K562 (cell line): ENCODE results near the gene GPR21. TPM values are rescaled to one million over a fixed set of nuclear protein-coding genes. Genes with fewer than 3 reads are reported as not detected.

ENCODE experiments used
- ATAC-seq: fragments of 200-7000 bp; cut with Tn5 transposase; 3 replicates; pipeline ENCODE4 v1.9.1; 2020; ENCODE audit warnings: moderate library complexity
- Bru-seq: library from RNA; stranded (reverse); fragments of 400-500 nt; gene quantifications from one replicate; lab custom pipeline; 2021; lab: Mats Ljungman, UMichigan
- BruChase-seq, 2 experiments: library from RNA; stranded (reverse); fragments of 400-500 nt; gene quantifications; one replicate each; lab custom pipeline; 2021; lab: Mats Ljungman, UMichigan
- BruUV-seq: library from RNA; stranded (reverse); fragments of 400-500 nt; replicated peaks from 2 replicates; lab custom pipeline; 2021; lab: Mats Ljungman, UMichigan
- CTCF ChIA-PET: fragments of 300-600 bp; formaldehyde crosslinking; extraction: SDS; loops from one replicate; lab custom pipeline; 2021; ENCODE audit warnings: low intra/inter-chr PET ratio; lab: Yijun Ruan, JAX
- POLR2A ChIA-PET: fragments of 300-600, 350-650 bp; sonication (Branson Sonifier 250); formaldehyde crosslinking; extraction: SDS; loops from one replicate; lab custom pipeline; 2021; ENCODE audit warnings: antibody characterized with exemption, inconsistent platforms; lab: Yijun Ruan, JAX
- DNase-seq, 4 experiments: peaks; one replicate each; pipeline versions ENCODE4 v3.0.0 to v3.0.0-alpha.2; 2011 to 2018; ENCODE audit warnings: low spot score in 3 of 4, mixed read lengths in 3 of 4; ENCODE audit errors: extremely low read depth in 1 of 4
- FAIRE-seq: peaks from 2 replicates; lab custom pipeline; 2011; peaks lifted over from hg19 to GRCh38; lab: Jason Lieb, UNC
- H2AFZ ChIP-seq: 2 replicates; pipeline ENCODE4 v1.6.0; 2011; ENCODE audit warnings: low read depth, low read length, control low read depth, inconsistent platforms
- H3K27ac ChIP-seq: fragments of 200-600 bp; 3 replicates; pipeline ENCODE4 v1.8.0; 2011; ENCODE audit warnings: low read depth, mild to moderate bottlenecking, control low read depth, inconsistent platforms, low read length, moderate library complexity, mixed read lengths; ENCODE audit errors: extremely low read depth
- H3K27me3 ChIP-seq, 2 experiments: fragments of 300-600 bp in 1 of 2; 2 replicates in 1 of 2; 3 replicates in 1 of 2; pipeline versions ENCODE4 v1.6.0 to v1.8.0; 2011; ENCODE audit warnings: inconsistent platforms in 2 of 2, low read length in 2 of 2, mild to moderate bottlenecking in 1 of 2, mixed read lengths in 1 of 2, moderate library complexity in 1 of 2; ENCODE audit not compliant: control insufficient read depth in 2 of 2, insufficient read depth in 2 of 2
- H3K36me3 ChIP-seq: fragments of 300-600 bp; 3 replicates; pipeline ENCODE4 v1.8.0; 2011; ENCODE audit warnings: mild to moderate bottlenecking, low read length, inconsistent platforms; ENCODE audit not compliant: control insufficient read depth, insufficient read depth
- H3K4me1 ChIP-seq, 2 experiments: fragments of 200-600 bp in 1 of 2; replicated peaks in 1 of 2; 2 replicates in 1 of 2; 3 replicates in 1 of 2; pipeline versions ENCODE4 v1.5.1 to v1.8.0; 2011; ENCODE audit warnings: inconsistent platforms in 2 of 2, low read length in 2 of 2, mild to moderate bottlenecking in 1 of 2, mixed read lengths in 1 of 2, moderate library complexity in 1 of 2; ENCODE audit not compliant: control insufficient read depth in 2 of 2, insufficient read depth in 2 of 2
- H3K4me2 ChIP-seq: 2 replicates; pipeline ENCODE4 v1.6.1; 2011; ENCODE audit warnings: low read length, control low read depth, inconsistent platforms, mixed read lengths; ENCODE audit not compliant: insufficient read depth
- H3K4me3 ChIP-seq: fragments of 200-600 bp; sonication (generic), shearing (Covaris generic); 2 replicates; pipeline ENCODE4 v1.5.1; 2016; ENCODE audit warnings: control low read depth, inconsistent platforms
- H3K79me2 ChIP-seq: fragments of 200-600 bp; 3 replicates; pipeline ENCODE4 v1.8.0; 2011; ENCODE audit warnings: low read length, inconsistent platforms; ENCODE audit not compliant: control insufficient read depth, insufficient read depth
- H3K9ac ChIP-seq, 2 experiments: 2 replicates each; pipeline versions ENCODE4 v1.6.0 to v1.6.1; 2011; ENCODE audit warnings: low read depth in 2 of 2, low read length in 2 of 2, control low read depth in 1 of 2, inconsistent platforms in 1 of 2, mild to moderate bottlenecking in 1 of 2, mixed read lengths in 1 of 2; ENCODE audit not compliant: insufficient read depth in 1 of 2
- H3K9me1 ChIP-seq: one replicate; pipeline ENCODE4 v1.6.0; 2011; ENCODE audit warnings: inconsistent platforms, mild to moderate bottlenecking, low read length, moderate library complexity; ENCODE audit not compliant: control insufficient read depth, insufficient read depth
- H3K9me3 ChIP-seq: replicated peaks from 2 replicates; pipeline ENCODE4 v1.5.1; 2011; ENCODE audit warnings: low read depth, low read length, inconsistent platforms; ENCODE audit not compliant: control insufficient read depth, insufficient read depth
- H4K20me1 ChIP-seq: replicated peaks from 2 replicates; pipeline ENCODE4 v1.6.1; 2011; ENCODE audit warnings: low read length, inconsistent platforms, mixed read lengths; ENCODE audit not compliant: control insufficient read depth, insufficient read depth
- BRD9 ChIP-seq: fragments of 450-650 bp; IDR thresholded peaks from 2 replicates; pipeline ENCODE4 v1.6.1; 2018; ENCODE audit warnings: low read depth; ENCODE audit not compliant: partially characterized antibody
- CBX5 ChIP-seq: IDR thresholded peaks from 2 replicates; pipeline ENCODE4 v1.6.1; 2014; ENCODE audit warnings: low read depth, borderline replicate concordance
- HNRNPK ChIP-seq: fragments of 200-400 bp; formaldehyde crosslinking; IDR thresholded peaks from one replicate; pipeline ENCODE4 v1.6.1; 2018; ENCODE audit warnings: mild to moderate bottlenecking, low read depth, low read length; ENCODE audit not compliant: poor library complexity, severe bottlenecking
- IRF2 ChIP-seq: sonication (generic); formaldehyde crosslinking; IDR thresholded peaks from 2 replicates; pipeline ENCODE4 v1.8.1; 2022; ENCODE audit warnings: mild to moderate bottlenecking, missing genetic modification reagents
- PYGO2 ChIP-seq: fragments of 450-650 bp; IDR thresholded peaks from 2 replicates; pipeline ENCODE4 v1.6.1; 2016; ENCODE audit warnings: mild to moderate bottlenecking, missing genetic modification characterization, moderate library complexity, missing compliant biosample characterization
- ZNF133 ChIP-seq: fragments of 250-450 bp; sonication (Bioruptor Pico); IDR thresholded peaks from 2 replicates; pipeline ENCODE4 v1.4.0; 2020; ENCODE audit warnings: mild to moderate bottlenecking
- ZNF354B ChIP-seq: fragments of 250-450 bp; sonication (Bioruptor Pico); IDR thresholded peaks from 2 replicates; pipeline ENCODE4 v1.4.0; 2020
- WGBS: fragments of 100-300 bp; shearing (Covaris generic); methylation state at CpG from one replicate; pipeline ENCODE4 v1.1.6; 2016; ENCODE audit warnings: low coverage, mixed read lengths; ENCODE audit not compliant: insufficient coverage; ENCODE audit errors: missing lambda C conversion rate; 5-methylcytosine and 5-hydroxymethylcytosine counted together
- in situ Hi-C: fragments of 300-500 bp; cut with MboI; formaldehyde crosslinking; loops from 4 replicates; pipeline ENCODE4 v1.15.0; 2018; ENCODE audit warnings: inconsistent platforms, mixed read lengths
- intact Hi-C: fragments of 100-400 bp; cut with micrococcal nuclease; formaldehyde crosslinking; loops from 2 replicates; pipeline ENCODE4 v1.14.2; 2022
- long read RNA-seq, 3 experiments: library from polyadenylated mRNA in 2 of 3; library from RNA in 1 of 3; unstranded in 2 of 3; stranded (forward) in 1 of 3; transcript quantifications; one replicate each; pipeline ENCODE4 v2.0.0, GENCODE V29; 2019 to 2022
- polyA minus RNA-seq, 3 experiments: library from RNA; depleted of rRNA, polyadenylated mRNA; stranded (reverse); fragments of >200 nt; gene quantifications; 2 replicates each; pipeline ENCODE4 v1.2.3, GENCODE V29; 2011
- polyA plus RNA-seq, 8 experiments: library from polyadenylated mRNA; depleted of rRNA in 4 of 8; stranded (reverse) in 5 of 8; unstranded in 3 of 8; fragments of >200 nt; fragmentation: Nextera tagmentation in 2 of 8; fragmentation: Illumina TruSeq in 1 of 8; extraction: Ambion mirVana in 2 of 8; extraction: Trizol in 1 of 8; gene quantifications; 2 replicates each; pipeline versions ENCODE4 v1.2.1 to v1.2.3, GENCODE V29; 2011 to 2014; ENCODE audit warnings: inconsistent platforms in 1 of 8, missing spikeins in 1 of 8
- total RNA-seq, 7 experiments: library from RNA; depleted of rRNA in 6 of 7; stranded (reverse); fragments of >200 nt in 6 of 7; fragmentation: Illumina TruSeq in 2 of 7; extraction: Trizol in 2 of 7; gene quantifications; 2 replicates each; pipeline versions ENCODE4 v1.2.1 to v1.2.3, GENCODE V29; 2011 to 2021; ENCODE audit warnings: low replicate concordance in 1 of 7
- TF ChIP-seq, protein P1 (sequence below): IDR thresholded peaks from 2 replicates; pipeline ENCODE4 v1.6.1; 2012; ENCODE audit warnings: low read depth, low read length, improper control_type of control experiment, borderline replicate concordance

Gene GPR21
- 2.8 and 10.7 TPM in 2 replicates for total RNA-seq (2011; cell fraction: chromatin; rRNA removed; ENCODE audit: low replicate concordance)
- 1.8 and 3.8 TPM in 2 replicates for total RNA-seq (2011; cell fraction: nucleolus; rRNA removed)
- 7.3 and 13.7 TPM in 2 replicates for total RNA-seq (2011; cell fraction: nucleoplasm; rRNA removed)
- 0.24 TPM in 1 of 2 replicates, not detected in the other for total RNA-seq (2014; rRNA removed)
- total RNA-seq (2014; rRNA removed; fragmentation: Illumina TruSeq; extraction: Trizol), result 0.36 and 0.67 TPM in 2 replicates
- total RNA-seq (2015; rRNA removed; fragmentation: Illumina TruSeq; extraction: Trizol), result 0.75 and 0.83 TPM in 2 replicates
- 0.16 TPM in 1 of 2 replicates, not detected in the other for total RNA-seq (2021)
- polyA plus RNA-seq (2011; rRNA removed), result 0.27 TPM in 1 of 2 replicates, not detected in the other
- polyA plus RNA-seq (2011; cell fraction: cytosol; rRNA removed), result 0.09 TPM in 1 of 2 replicates, not detected in the other
- polyA plus RNA-seq (2011; cell fraction: nucleus; rRNA removed), result 1.1 and 2.2 TPM in 2 replicates
- not detected in 2 replicates for polyA plus RNA-seq (2012)
- not detected in 2 replicates for polyA plus RNA-seq (2014; fragmentation: Illumina TruSeq; extraction: Trizol)
- not detected for polyA plus RNA-seq (2014; fragmentation: Nextera tagmentation; extraction: Ambion mirVana)
- polyA plus RNA-seq (2014; rRNA removed), result 0.15 TPM in 1 of 2 replicates, not detected in the other
- 5.1 and 6.2 TPM in 2 replicates for polyA minus RNA-seq (2011; rRNA and poly(A)+ RNA removed)
- not detected in 2 replicates for polyA minus RNA-seq (2011; cell fraction: cytosol; rRNA and poly(A)+ RNA removed)
- polyA minus RNA-seq (2011; cell fraction: nucleus; rRNA and poly(A)+ RNA removed), result 6.0 and 7.4 TPM in 2 replicates
- percentile 71 among the genes with signal in this experiment for Bru-seq, nascent RNA
- percentile 62 among the genes with signal in this experiment for BruChase-seq, experiment 1, labeled RNA remaining after a 2-hour chase
- BruChase-seq, experiment 2, labeled RNA remaining after a 6-hour chase, result percentile 60 among the genes with signal in this experiment
- long read RNA-seq, experiment 1, result 0 reads
- long read RNA-seq, experiment 2, result 0 reads
- long read RNA-seq, experiment 3, result 0 reads

DNA sequence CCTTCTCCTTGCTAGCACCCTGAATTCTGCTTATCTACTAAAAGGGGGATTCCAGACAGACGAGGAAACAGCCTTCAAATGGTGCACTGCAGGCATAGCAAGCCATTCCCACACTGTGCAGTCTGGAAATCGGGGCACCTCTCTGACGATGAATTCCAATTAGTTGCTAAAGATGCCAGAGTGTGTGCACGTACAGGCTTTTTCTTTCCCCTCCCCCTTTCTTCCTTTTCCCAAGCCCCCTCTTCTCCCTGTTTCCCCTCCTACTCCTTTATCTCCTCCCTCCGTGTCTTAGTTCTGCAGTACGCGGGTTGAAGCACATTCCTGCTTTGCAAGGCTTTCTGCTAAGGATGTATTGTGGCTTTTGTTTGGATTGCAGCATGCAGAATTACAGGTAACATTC, at the start of gene GPR21:
Gene GPR21 (plus strand): TSS at position 316 of the 400 bp plus-strand sequence. CDS start 900 bp downstream, outside the sequence.
- POLR2A ChIA-PET, result interaction anchor here (2.3 kb wide), 1 partner anchor 16 kb away, joined by 7 read pairs; no protein-coding TSS in a partner anchor
- intact Hi-C loops, result no loop called here

More for the DNA sequence above, at the start of gene GPR21:
- no peaks in the 10 kb centered on the region for H3K79me2 ChIP-seq
- no peak within 1 kb of the TSS for H3K9ac ChIP-seq
- no peak within 1 kb of the TSS for H3K4me3 ChIP-seq
- CTCF ChIA-PET, result no interaction called here
- no peaks in the 10 kb centered on the region for H3K9me3 ChIP-seq
- in situ Hi-C loops, result no loop called here
- no peaks in the 10 kb centered on the region for H3K4me1 ChIP-seq
- no peak for DNase-seq
- H2AFZ ChIP-seq, result no peak within 1 kb of the TSS
- no peaks in the 10 kb centered on the region; the same call in 2 of the 3 replicates for H3K36me3 ChIP-seq
- no peak within 1 kb of the TSS for H3K27ac ChIP-seq
- FAIRE-seq, result no peak
- ATAC-seq, result no peak
- H3K9me1 ChIP-seq, result no peaks in the 10 kb centered on the region
- BruUV-seq, result no TSS peak
- no peak within 1 kb of the TSS for H3K4me2 ChIP-seq
- no peaks in the 10 kb centered on the region for H3K27me3 ChIP-seq
- WGBS, result 47% methylated on average over 7 of the region's 7 CpGs
- no peaks in the 10 kb centered on the region for H4K20me1 ChIP-seq
- TF ChIP-seq BRD9 (no peak), ZNF354B (CRISPR knock-in tag) (no peak), CBX5 (no peak), PYGO2 (tag) (no peak), IRF2 (CRISPR knock-in tag) (no peak), ZNF133 (no peak), HNRNPK (peak; percentile 17)
- TF ChIP-seq, protein P1, sequence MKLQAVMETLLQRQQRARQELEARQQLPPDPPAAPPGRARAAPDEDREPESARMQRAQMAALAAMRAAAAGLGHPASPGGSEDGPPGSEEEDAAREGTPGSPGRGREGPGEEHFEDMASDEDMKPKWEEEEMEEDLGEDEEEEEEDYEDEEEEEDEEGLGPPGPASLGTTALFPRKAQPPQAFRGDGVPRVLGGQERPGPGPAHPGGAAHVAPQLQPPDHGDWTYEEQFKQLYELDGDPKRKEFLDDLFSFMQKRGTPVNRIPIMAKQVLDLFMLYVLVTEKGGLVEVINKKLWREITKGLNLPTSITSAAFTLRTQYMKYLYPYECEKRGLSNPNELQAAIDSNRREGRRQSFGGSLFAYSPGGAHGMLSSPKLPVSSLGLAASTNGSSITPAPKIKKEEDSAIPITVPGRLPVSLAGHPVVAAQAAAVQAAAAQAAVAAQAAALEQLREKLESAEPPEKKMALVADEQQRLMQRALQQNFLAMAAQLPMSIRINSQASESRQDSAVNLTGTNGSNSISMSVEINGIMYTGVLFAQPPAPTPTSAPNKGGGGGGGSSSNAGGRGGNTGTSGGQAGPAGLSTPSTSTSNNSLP, result no peak
